Dermis blood vessel endothelial cell (primary cell): Measurements from ENCODE around the gene SNRPB. TPM values are rescaled to one million over a fixed set of nuclear protein-coding genes. Genes with fewer than 3 reads are reported as not detected.

Source experiments
- DNase-seq: peaks from one replicate; pipeline ENCODE4 v3.0.0; 2010
- total RNA-seq: library from RNA; depleted of rRNA; stranded (reverse); fragments of >200 nt; gene quantifications from 2 replicates; pipeline ENCODE4 v1.2.3, GENCODE V29; 2014

The SNRPB gene
- total RNA-seq, 1 donor from 2014 or later: 260 TPM

DNA sequence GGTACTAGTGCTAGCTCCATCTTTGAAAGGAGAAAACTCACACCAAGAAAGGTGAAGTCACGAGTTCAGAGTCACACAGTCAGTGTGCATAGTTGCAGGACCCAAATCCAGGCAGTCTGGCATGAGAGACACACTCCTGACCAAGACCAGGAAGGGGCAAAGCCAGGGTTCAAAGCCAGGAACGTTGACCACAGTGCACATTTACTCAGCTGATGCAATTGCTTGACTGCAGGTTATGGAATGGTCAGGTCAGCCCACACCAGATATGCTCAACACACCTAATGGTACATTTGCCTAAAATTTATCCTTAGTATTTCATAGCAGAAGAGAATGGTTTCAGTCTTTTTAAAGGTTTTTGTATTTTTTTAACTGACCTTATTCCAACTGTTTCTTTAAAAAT lies 52.2 kb downstream of the SNRPB start:
- no peak for DNase-seq

GRCh38 chr20:2417213-2417541 lies 53.4 kb downstream of the SNRPB start:
- no peak for DNase-seq

DNA sequence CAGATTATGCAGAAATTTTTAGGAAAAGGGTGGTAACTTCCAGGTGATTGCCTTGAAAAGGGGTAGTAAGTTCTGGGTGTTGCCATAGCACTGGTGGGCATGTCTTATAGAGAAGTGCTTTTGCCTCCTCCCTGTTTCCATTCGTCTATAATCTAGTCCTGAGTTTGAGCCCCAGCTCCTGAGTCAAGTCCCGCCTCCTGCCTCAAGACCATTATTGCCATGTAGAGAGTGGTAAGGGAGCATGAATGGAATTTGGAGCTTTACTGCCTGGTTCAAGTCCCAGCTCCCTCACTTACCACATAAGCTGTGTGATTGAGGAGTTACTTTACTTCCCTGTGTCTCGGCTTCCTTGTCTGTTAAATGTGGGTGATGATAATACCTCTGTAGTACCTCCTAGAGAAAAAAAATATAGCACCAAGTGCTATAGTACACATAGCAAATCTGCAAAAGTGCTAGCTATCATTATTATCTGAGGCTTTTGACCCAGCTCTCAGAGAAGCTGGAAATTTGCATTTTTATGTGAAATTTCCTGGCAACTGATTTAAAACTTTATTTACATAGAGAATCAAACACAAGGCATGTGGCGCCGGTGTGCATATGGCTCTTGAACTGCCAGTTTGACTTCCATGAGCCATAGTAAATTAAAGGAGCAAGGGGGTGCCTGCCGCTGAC lies 53.9 kb downstream of the SNRPB start:
- no peak for DNase-seq

Other genes starting within 250 kb of the SNRPB start
- gene TGM3, start 174.8 kb downstream of the SNRPB start, total RNA-seq: not detected in 2 replicates
- gene TGM6, start 89.9 kb downstream of the SNRPB start, total RNA-seq: not detected in 2 replicates
- gene ZNF343, start 38.1 kb upstream of the SNRPB start, total RNA-seq: 9.2 and 9.5 TPM in 2 replicates
- gene TMC2, start 65.8 kb upstream of the SNRPB start, total RNA-seq: not detected in 2 replicates
- 149 and 182 TPM in 2 replicates for gene NOP56, start 181.8 kb upstream of the SNRPB start, total RNA-seq
- gene IDH3B, start 193.4 kb upstream of the SNRPB start, total RNA-seq: 118 and 131 TPM in 2 replicates
- 1.0 and 2.4 TPM in 2 replicates for gene EBF4, start 222.0 kb upstream of the SNRPB start, total RNA-seq